Measurements from ENCODE around the gene IGHMBP2.

DNA sequence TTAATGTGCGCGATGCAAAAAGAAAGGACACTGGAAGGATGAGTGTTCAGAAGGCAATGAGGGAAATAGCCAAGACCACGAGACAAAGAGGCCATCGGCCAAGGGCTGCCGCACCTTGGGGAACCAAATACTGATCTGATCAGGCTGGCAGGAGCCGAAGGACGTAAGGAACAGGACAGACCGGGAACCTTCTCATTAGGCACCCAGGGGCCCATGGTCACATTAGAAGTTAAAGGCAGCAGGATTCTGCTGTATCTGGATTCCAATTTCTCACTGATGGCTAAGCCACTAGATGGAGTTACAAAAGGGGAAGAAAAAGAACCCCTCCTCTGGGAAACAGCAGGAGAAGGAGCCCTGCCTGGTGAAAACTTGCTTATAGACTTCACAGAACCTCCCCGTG lies 33.2 kb upstream of the IGHMBP2 start:
- TF ChIP-seq, protein P1, sequence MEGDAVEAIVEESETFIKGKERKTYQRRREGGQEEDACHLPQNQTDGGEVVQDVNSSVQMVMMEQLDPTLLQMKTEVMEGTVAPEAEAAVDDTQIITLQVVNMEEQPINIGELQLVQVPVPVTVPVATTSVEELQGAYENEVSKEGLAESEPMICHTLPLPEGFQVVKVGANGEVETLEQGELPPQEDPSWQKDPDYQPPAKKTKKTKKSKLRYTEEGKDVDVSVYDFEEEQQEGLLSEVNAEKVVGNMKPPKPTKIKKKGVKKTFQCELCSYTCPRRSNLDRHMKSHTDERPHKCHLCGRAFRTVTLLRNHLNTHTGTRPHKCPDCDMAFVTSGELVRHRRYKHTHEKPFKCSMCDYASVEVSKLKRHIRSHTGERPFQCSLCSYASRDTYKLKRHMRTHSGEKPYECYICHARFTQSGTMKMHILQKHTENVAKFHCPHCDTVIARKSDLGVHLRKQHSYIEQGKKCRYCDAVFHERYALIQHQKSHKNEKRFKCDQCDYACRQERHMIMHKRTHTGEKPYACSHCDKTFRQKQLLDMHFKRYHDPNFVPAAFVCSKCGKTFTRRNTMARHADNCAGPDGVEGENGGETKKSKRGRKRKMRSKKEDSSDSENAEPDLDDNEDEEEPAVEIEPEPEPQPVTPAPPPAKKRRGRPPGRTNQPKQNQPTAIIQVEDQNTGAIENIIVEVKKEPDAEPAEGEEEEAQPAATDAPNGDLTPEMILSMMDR (IDR thresholded peaks at IDR 0.05), result no peak
- no peak for TF ChIP-seq POLR2A (IDR thresholded peaks at IDR 0.05)
